HG03520 (cell line): Measurements from ENCODE around the gene CRYBB1.

Experiments
- ATAC-seq: cut with Tn5 transposase; IDR thresholded peaks from one replicate; pipeline ENCODE4 v1.9.1; 2021; ENCODE audit warnings: mild to moderate bottlenecking, moderate library complexity; ENCODE audit not compliant: unreplicated experiment

CRYBB1 gene

DNA sequence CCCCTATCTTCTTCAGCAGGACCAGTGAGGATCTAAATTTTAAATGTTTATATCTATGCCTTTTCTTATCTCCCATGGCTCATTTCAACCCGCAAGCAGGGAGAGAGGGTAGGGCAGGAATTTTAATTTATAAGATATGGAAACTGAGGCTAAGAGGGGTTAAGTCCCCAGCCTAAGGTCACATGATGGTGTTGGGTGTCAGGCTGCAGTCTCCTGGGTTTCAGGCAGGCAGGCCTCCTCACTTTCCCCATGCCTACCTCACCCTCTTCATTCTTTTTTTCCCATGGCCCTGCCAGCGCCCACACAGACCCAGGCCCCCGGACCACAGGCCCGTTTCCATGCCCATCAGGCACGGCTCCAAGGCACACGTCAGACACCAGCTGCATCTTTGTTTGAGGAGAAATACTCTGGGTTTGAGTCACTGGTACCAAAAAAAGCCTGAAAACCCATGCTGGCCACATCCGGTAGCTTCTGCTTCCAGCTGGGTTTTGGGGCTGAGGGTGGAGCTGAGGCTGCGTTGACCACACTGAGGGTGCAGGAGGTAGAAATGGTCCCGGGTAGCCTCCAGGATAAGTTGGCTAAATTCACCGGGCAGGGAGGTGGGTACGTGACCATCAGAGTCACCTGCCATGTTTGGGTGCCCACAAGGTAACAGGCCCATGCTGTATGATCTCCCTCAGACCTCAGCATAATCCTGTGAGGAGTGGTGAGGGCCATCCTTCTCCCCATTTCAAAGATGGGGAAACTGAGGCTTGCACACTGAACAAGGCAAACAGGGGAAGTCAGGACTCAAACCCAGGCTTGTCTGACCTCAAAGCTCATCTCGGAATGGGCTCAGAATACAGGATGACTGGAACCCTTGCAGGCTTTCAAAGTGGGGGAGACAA lies 7.5 kb downstream of the CRYBB1 start:
- peak; percentile 83 for ATAC-seq

DNA sequence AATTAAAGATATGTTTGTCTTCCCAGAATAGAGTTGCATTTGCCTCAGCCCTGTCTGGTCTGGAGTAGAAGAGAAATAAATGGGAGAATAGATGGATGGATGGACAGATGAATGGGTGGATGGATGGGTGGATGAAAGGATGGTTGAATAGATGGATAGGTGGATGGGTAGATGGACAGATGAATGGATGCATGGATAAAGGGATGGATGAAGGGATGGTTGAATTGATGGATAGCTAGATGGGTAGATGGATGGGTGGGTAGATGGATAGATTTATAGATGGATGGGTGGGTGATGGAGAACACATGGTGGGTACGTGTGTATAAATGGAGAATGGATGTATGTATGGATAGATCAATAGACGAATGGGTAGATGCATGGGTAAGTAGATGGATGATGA lies 8.5 kb downstream of the CRYBB1 start:
- no peak for ATAC-seq

- ATAC-seq = no peak
These were observed 9.7 kb downstream of the CRYBB1 start for GRCh38 chr22:26608129-26608528.

DNA sequence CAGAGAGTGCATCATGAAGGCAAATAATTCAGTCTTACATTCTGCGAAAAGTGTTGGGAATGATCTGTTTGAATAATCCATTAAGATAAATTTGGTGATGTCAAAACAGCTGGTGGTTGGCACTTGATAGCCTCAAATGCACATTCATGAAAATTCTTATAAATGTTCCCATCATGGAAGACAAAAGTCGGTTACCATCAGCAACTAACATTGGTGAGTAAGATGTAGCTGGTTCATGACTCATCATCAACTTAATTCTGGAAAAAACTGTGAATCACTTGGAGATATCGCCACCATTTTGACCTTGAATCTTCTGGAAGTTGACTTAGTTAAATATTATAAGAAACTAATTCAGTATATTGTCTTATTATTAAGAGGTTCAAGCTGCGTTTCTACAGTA lies 11.2 kb downstream of the CRYBB1 start:
- no peak for ATAC-seq

DNA sequence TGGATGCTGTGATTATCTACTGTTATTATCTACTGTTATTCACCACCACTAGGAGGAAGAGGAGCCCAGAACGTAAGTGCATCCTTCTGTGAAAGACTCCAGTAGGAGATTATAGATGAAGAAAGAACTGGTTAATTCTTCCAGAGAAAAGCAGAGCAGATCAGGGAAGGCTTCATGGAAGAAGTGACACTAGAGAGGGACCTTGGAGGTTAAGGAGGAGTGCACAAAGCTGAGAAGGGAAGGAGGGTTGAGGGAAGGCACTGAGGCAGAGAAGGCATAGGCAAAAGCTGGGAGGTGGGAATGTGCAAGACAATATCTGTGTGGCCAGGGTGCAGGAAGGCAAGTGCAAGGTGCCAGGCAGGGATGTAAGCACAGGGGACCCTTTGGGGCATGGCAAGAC lies 13.5 kb downstream of the CRYBB1 start:
- ATAC-seq = no peak

DNA sequence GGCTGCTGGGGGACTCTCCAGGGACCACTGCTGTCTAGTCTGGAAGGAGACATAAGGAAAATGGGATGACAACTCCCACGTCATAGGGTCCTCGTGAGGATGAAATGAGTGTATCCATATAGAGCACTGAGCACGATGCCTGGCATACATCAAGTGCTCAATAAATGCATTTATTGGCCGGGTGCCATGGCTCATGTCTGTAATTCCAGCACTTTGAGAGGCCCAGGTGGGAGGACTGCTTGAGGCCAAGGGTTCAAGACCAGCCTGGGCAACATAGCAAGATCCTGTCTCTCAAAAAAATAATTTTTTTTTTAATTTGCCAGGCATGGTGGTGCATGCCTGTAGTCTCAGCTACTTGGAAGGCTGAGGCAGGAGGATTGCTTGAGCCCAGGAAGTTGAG lies 15.7 kb downstream of the CRYBB1 start:
- no peak for ATAC-seq

GRCh38 chr22:26601726-26602125 lies 16.1 kb downstream of the CRYBB1 start:
- no peak for ATAC-seq

GRCh38 chr22:26599505-26599904 lies 18.3 kb downstream of the CRYBB1 start:
- ATAC-seq = no peak

- ATAC-seq = no peak
These were observed 20.3 kb downstream of the CRYBB1 start for GRCh38 chr22:26597480-26597879.

- no peak for ATAC-seq
These were observed 20.8 kb downstream of the CRYBB1 start for GRCh38 chr22:26597026-26597425.

DNA sequence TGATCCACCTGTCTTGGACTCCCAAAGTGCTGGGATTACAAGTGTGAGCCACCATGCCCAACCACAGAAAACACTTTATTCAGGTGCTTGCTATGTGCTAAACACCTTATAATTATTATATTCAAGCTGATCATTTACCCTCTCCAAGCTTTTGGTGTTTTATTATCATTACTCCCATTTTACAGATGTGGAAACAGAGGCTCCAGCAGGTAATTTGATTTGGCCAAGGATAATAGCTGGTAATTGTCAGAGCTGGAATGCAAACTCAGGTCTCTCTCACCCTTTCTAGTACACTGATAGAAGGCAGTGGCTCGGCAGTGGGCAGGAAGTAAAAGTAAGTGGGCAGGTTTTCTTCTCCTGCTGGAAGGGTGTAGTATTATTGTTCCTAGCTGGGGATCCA lies 24.1 kb downstream of the CRYBB1 start:
- no peak for ATAC-seq

- no peak for ATAC-seq
These were observed 25.4 kb downstream of the CRYBB1 start for GRCh38 chr22:26592421-26592891.

- ATAC-seq = peak; percentile 61
These were observed 27.7 kb downstream of the CRYBB1 start, which contains the start of gene TPST2 for GRCh38 chr22:26589845-26590736. TSS of gene TPST2 (minus strand) at chr22:26590132. CDS start at chr22:26541630, 48,502 bp downstream.

GRCh38 chr22:26589367-26589844 lies 28.4 kb downstream of the CRYBB1 start:
- ATAC-seq = no peak

- ATAC-seq = no peak
These were observed 29.0 kb downstream of the CRYBB1 start for GRCh38 chr22:26588729-26589366.

- no peak for ATAC-seq
These were observed 29.7 kb downstream of the CRYBB1 start for GRCh38 chr22:26587991-26588613.

GRCh38 chr22:26586556-26587325 lies 31.1 kb downstream of the CRYBB1 start:
- ATAC-seq = no peak

DNA sequence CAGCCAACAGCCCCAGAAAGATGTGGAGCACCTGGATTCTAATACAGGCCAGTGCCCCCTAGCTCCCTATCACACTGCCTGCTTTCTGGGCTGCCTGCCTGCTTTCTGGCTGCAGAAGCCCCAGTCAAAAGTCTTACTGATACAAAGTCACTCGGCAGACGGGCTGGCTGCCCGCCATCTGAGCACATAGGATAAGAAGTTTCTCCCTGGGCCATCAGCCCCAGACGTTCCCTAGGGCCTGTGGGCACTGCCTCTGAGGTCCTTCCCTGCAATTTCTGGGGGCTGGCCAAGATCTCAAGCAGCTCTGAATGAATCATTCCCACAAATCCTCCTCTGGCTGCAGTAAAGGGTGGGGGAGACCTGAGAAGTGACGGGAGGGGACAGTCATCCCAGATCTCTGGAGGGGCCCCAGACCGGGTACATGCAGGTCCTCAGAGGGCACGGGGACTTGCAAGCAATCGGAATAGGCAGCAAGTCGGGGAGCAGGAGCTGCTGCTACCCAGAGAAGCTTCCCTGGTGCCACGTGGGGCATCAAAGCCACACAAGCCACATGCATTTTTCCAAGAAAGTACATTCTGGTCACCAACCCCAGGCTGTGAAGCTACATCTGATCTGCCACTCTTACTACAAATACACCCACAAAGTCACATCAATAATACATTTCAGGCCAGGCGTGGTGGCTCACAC lies 32.6 kb downstream of the CRYBB1 start:
- ATAC-seq = no peak

GRCh38 chr22:26584010-26584409 lies 33.8 kb downstream of the CRYBB1 start:
- ATAC-seq = no peak
